Panc1 (cell line): ENCODE data around the gene ABO. TPM values are rescaled to one million over a fixed set of nuclear protein-coding genes. Genes with fewer than 3 reads are reported as not detected.

Experiments
- ATAC-seq: fragments of 200-7000 bp; cut with Tn5 transposase; 2 replicates; pipeline ENCODE4 v1.9.1; 2020; ENCODE audit warnings: mild to moderate bottlenecking, moderate library complexity
- BruUV-seq: library from RNA; stranded (reverse); fragments of 400-500 nt; replicated peaks from 2 replicates; lab custom pipeline; 2021; lab: Mats Ljungman, UMichigan
- CTCF ChIA-PET: fragments of 300-600 bp; sonication (Branson Sonifier 250); formaldehyde crosslinking; loops from one replicate; lab custom pipeline; 2022; ENCODE audit warnings: antibody characterized with exemption; lab: Charles Lee
- POLR2A ChIA-PET: fragments of 300-600 bp; sonication (Branson Sonifier 250); formaldehyde crosslinking; loops from one replicate; lab custom pipeline; 2022; ENCODE audit warnings: antibody characterized with exemption; lab: Charles Lee
- DNase-seq: peaks from one replicate; pipeline ENCODE4 v3.0.0-alpha.2; 2010; ENCODE audit warnings: low read depth, low spot score
- H3K27ac ChIP-seq: 2 replicates; pipeline ENCODE4 v1.5.1; 2011; ENCODE audit warnings: mild to moderate bottlenecking, low read length, inconsistent platforms
- H3K27me3 ChIP-seq: fragments of 200-500 bp; sonication (Bioruptor generic); 2 replicates; pipeline ENCODE4 v1.6.0; 2014; ENCODE audit warnings: low read length, inconsistent platforms; ENCODE audit not compliant: control insufficient read depth, insufficient read depth
- H3K36me3 ChIP-seq: fragments of 200-500 bp; sonication (Bioruptor generic); 2 replicates; pipeline ENCODE4 v1.5.1; 2014; ENCODE audit warnings: inconsistent platforms, mild to moderate bottlenecking, low read length, moderate library complexity; ENCODE audit not compliant: control insufficient read depth, insufficient read depth
- H3K4me1 ChIP-seq: 2 replicates; pipeline ENCODE4 v1.5.1; 2011; ENCODE audit warnings: inconsistent platforms, mild to moderate bottlenecking, low read length, moderate library complexity; ENCODE audit not compliant: control insufficient read depth, insufficient read depth
- H3K4me3 ChIP-seq, 2 experiments: 2 replicates each; pipeline ENCODE4 v1.5.1; 2011 to 2012; ENCODE audit warnings: low read depth in 2 of 2, low read length in 2 of 2, mild to moderate bottlenecking in 2 of 2, inconsistent platforms in 1 of 2, moderate library complexity in 1 of 2
- H3K9me3 ChIP-seq: fragments of 200-500 bp; sonication (Bioruptor generic); 2 replicates; pipeline ENCODE4 v1.5.1; 2014; ENCODE audit warnings: low read depth, mild to moderate bottlenecking, inconsistent platforms, low read length, moderate library complexity; ENCODE audit not compliant: control insufficient read depth, insufficient read depth
- POLR2AphosphoS5 ChIP-seq: IDR thresholded peaks from 2 replicates; pipeline ENCODE4 v1.6.1; 2012; ENCODE audit warnings: mild to moderate bottlenecking, low read depth, low read length, moderate library complexity
- SIN3A ChIP-seq: IDR thresholded peaks from 2 replicates; pipeline ENCODE4 v1.6.1; 2012; ENCODE audit warnings: low read depth, mild to moderate bottlenecking, low read length, moderate library complexity, borderline replicate concordance; ENCODE audit not compliant: insufficient read depth
- TCF7L2 ChIP-seq: IDR thresholded peaks from 2 replicates; pipeline ENCODE4 v1.6.1; 2011; ENCODE audit warnings: mild to moderate bottlenecking, low read depth, low read length, inconsistent platforms
- in situ Hi-C: cut with HindIII; loops from 2 replicates; pipeline ENCODE4 v1.10.0; 2016; ENCODE audit warnings: low sequenced_read_pairs, low pct_unique_long_range_greater_than_20kb
- intact Hi-C: fragments of 100-400 bp; cut with micrococcal nuclease; formaldehyde crosslinking; loops from one replicate; pipeline ENCODE4 v1.10.0; 2022; ENCODE audit not compliant: unreplicated experiment
- total RNA-seq: library from RNA; stranded (reverse); gene quantifications from one replicate; pipeline ENCODE4 v1.2.1, GENCODE V29; 2021; ENCODE audit not compliant: unreplicated experiment
- TF ChIP-seq, protein P1 (sequence below), 2 experiments: IDR thresholded peaks; 2 replicates each; pipeline ENCODE4 v1.6.1; 2011 to 2012; ENCODE audit warnings: low read depth in 2 of 2, control low read depth in 1 of 2, low read length in 1 of 2, mild to moderate bottlenecking in 1 of 2, moderate library complexity in 1 of 2; ENCODE audit not compliant: insufficient read depth in 1 of 2
- TF ChIP-seq, protein P2 (sequence below): fragments of 450-650 bp; IDR thresholded peaks from 2 replicates; pipeline ENCODE4 v1.5.1; 2017; ENCODE audit warnings: mild to moderate bottlenecking

Gene ABO
- total RNA-seq, 1 experiment from 2014 or later: 0.10 TPM

DNA sequence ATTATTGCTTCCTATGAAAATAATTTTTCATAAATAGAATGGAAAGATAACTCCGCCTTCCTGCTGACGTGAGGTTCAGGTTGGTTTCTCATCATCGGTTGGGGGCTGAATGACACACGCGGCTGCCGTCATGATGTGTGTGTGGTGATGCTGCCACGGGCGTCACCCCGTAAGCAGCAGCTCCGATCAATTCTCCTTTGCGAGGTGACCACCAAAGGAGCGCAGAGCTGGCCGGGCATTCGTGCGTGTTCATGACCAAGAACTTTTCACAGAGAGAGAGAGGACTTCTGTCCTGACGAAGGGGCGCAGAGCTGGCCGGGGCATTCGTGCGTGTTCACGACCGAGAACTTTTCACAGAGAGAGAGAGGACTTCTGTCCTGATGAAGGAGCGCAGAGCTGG lies 30.7 kb upstream of the ABO start:
- Histone ChIP-seq H3K36me3 (no peaks in the 10 kb centered on the region), H3K27ac (no peak overlapping the region), H3K9me3 (no peaks in the 10 kb centered on the region), H3K4me3 (no peak overlapping the region), H3K4me1 (no peaks in the 10 kb centered on the region), H3K27me3 (no peaks in the 10 kb centered on the region)
- POLR2A ChIA-PET: no interaction called here
- intact Hi-C loops (no loop called here), in situ Hi-C loops (no loop called here)
- DNase-seq: no peak
- CTCF ChIA-PET: no interaction called here
- TF ChIP-seq TCF7L2 (no peak), SIN3A (no peak), POLR2AphosphoS5 (no peak)
- TF ChIP-seq, protein P1, sequence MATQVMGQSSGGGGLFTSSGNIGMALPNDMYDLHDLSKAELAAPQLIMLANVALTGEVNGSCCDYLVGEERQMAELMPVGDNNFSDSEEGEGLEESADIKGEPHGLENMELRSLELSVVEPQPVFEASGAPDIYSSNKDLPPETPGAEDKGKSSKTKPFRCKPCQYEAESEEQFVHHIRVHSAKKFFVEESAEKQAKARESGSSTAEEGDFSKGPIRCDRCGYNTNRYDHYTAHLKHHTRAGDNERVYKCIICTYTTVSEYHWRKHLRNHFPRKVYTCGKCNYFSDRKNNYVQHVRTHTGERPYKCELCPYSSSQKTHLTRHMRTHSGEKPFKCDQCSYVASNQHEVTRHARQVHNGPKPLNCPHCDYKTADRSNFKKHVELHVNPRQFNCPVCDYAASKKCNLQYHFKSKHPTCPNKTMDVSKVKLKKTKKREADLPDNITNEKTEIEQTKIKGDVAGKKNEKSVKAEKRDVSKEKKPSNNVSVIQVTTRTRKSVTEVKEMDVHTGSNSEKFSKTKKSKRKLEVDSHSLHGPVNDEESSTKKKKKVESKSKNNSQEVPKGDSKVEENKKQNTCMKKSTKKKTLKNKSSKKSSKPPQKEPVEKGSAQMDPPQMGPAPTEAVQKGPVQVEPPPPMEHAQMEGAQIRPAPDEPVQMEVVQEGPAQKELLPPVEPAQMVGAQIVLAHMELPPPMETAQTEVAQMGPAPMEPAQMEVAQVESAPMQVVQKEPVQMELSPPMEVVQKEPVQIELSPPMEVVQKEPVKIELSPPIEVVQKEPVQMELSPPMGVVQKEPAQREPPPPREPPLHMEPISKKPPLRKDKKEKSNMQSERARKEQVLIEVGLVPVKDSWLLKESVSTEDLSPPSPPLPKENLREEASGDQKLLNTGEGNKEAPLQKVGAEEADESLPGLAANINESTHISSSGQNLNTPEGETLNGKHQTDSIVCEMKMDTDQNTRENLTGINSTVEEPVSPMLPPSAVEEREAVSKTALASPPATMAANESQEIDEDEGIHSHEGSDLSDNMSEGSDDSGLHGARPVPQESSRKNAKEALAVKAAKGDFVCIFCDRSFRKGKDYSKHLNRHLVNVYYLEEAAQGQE (IDR thresholded peaks at IDR 0.05; ENCODE audit: insufficient read depth in 1 of 2, low read depth in 2 of 2, low read length in 1 of 2): no peak
- TF ChIP-seq, protein P2, sequence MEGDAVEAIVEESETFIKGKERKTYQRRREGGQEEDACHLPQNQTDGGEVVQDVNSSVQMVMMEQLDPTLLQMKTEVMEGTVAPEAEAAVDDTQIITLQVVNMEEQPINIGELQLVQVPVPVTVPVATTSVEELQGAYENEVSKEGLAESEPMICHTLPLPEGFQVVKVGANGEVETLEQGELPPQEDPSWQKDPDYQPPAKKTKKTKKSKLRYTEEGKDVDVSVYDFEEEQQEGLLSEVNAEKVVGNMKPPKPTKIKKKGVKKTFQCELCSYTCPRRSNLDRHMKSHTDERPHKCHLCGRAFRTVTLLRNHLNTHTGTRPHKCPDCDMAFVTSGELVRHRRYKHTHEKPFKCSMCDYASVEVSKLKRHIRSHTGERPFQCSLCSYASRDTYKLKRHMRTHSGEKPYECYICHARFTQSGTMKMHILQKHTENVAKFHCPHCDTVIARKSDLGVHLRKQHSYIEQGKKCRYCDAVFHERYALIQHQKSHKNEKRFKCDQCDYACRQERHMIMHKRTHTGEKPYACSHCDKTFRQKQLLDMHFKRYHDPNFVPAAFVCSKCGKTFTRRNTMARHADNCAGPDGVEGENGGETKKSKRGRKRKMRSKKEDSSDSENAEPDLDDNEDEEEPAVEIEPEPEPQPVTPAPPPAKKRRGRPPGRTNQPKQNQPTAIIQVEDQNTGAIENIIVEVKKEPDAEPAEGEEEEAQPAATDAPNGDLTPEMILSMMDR: no peak
- no peak for ATAC-seq
- no TSS peak for BruUV-seq

DNA sequence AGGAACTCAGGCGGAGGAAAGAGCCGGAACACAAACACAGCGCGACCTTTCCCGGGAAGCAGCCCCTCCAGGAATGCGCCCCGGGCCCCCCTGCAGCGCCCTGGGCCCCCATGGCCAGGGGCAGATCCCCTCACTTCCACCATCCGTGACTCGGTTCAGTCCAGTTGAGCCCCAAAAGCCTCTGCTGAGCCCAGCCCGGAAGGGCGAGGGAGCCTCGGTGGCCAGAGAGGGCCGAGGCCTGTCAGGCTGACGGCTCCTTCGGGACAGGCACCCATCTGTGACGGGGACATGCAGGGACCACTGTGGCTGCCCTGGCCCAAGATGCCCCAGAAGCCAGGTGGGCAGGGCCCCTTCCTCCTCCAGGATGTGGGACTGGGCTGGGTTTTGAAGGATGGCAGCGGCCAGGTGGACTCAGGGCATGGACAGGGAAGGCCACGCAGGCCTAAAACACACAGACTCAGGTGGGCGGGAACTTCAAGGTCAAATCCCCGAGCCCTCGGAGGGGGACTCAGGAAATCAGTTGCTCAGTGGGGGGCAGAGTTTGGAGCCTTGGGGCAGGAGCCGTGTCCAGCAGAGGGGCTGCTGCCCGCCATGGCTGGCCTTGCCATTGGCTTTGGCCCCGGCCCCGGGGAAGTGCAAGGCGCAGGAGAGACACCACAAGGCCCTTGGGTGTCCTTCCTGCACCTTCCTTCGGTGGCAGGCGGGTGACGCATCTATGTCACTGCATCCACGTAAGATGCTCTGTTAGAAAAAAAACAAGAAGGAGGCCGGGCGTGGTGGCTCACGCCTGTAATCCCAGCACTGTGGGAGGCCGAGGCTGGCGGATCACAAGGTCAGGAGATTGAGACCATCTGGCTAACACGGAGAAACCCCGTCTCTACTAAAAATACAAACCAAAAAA lies 29.7 kb upstream of the ABO start:
- no peak for ATAC-seq
- no peaks in the 10 kb centered on the region for H3K27me3 ChIP-seq
- CTCF ChIA-PET: no interaction called here

More for the DNA sequence above, 29.7 kb upstream of the ABO start:
- H3K4me1 ChIP-seq: no peaks in the 10 kb centered on the region
- in situ Hi-C loops (no loop called here), intact Hi-C loops (no loop called here)
- no peaks in the 10 kb centered on the region for H3K9me3 ChIP-seq
- no peak overlapping the region for H3K27ac ChIP-seq
- POLR2A ChIA-PET: no interaction called here
- DNase-seq: no peak
- no TSS peak for BruUV-seq
- TF ChIP-seq, protein P2: no peak
- TF ChIP-seq SIN3A: no peak
- TF ChIP-seq, protein P1 (IDR thresholded peaks at IDR 0.05; ENCODE audit: insufficient read depth in 1 of 2, low read depth in 2 of 2, low read length in 1 of 2): no peak
- TF ChIP-seq POLR2AphosphoS5: no peak
- TF ChIP-seq TCF7L2: no peak
- H3K4me3 ChIP-seq: no peak overlapping the region
- no peaks in the 10 kb centered on the region for H3K36me3 ChIP-seq
